ENCODE results near the gene FHL3.

The FHL3 gene

GRCh38 chr1:37995751-37996345 lies 9.5 kb downstream of the FHL3 start:
- Histone ChIP-seq H2AFZ (ENCODE audit: low read depth) (no peak overlapping the region), H3K4me2 (no peak overlapping the region), H3K9ac (no peak overlapping the region), H4K20me1 (ENCODE audit: insufficient read depth) (no peaks in the 10 kb centered on the region), H3K79me2 (ENCODE audit: insufficient read depth, low read depth) (no peaks in the 10 kb centered on the region), H3K4me3 (IDR thresholded peaks at IDR 0.05; ENCODE audit: insufficient read depth, low read depth, low read length) (no peak overlapping the region), H3K27me3 (ENCODE audit: insufficient read depth, low read depth) (no peaks in the 10 kb centered on the region), H3K27ac (no peak overlapping the region), H3K36me3 (ENCODE audit: insufficient read depth) (no peaks in the 10 kb centered on the region), H3K4me1 (ENCODE audit: low read depth, poor library complexity, severe bottlenecking) (peaks cover 13% of the 10 kb centered on the region)
- TF ChIP-seq, protein P1, sequence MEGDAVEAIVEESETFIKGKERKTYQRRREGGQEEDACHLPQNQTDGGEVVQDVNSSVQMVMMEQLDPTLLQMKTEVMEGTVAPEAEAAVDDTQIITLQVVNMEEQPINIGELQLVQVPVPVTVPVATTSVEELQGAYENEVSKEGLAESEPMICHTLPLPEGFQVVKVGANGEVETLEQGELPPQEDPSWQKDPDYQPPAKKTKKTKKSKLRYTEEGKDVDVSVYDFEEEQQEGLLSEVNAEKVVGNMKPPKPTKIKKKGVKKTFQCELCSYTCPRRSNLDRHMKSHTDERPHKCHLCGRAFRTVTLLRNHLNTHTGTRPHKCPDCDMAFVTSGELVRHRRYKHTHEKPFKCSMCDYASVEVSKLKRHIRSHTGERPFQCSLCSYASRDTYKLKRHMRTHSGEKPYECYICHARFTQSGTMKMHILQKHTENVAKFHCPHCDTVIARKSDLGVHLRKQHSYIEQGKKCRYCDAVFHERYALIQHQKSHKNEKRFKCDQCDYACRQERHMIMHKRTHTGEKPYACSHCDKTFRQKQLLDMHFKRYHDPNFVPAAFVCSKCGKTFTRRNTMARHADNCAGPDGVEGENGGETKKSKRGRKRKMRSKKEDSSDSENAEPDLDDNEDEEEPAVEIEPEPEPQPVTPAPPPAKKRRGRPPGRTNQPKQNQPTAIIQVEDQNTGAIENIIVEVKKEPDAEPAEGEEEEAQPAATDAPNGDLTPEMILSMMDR (conservative IDR thresholded peaks at IDR 0.05; ENCODE audit: low read depth, low read length) = no peak

DNA sequence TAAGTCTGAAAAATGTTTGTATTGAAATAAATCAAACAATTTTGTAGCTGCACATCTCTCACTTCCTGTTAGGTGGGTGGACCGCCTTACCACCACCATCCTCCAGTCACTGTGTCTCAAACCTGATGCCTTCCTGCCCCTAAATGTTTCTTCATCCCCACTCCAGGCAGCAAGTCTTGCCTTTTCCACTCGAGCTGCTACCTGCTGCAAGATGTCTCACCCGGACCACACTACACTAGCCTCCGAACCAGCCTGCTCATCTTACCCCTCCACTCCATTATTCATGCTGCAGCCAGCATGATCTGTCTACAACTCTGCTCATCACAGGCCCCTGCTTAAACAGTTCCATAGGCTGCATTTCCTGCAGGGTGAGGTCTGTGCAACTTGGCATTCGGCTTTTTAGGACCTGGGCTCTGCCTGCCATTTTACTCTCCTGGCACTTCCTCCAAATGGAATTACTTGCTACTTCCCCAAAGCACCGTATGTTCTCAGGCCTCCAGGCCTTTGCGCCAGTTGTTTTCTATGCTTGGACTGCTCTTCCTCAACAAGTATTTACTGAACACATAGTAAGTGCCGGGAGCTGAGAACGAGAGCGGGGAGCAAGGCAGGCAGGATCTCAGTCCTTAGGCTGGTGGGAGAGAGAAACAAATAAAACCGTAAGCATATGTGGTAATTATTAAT lies 10.3 kb downstream of the FHL3 start:
- no peaks in the 10 kb centered on the region for H3K27me3 ChIP-seq (ENCODE audit: insufficient read depth, low read depth)
- H3K4me1 ChIP-seq (ENCODE audit: low read depth, poor library complexity, severe bottlenecking) = peaks cover 7% of the 10 kb centered on the region
- TF ChIP-seq, protein P1 (conservative IDR thresholded peaks at IDR 0.05; ENCODE audit: low read depth, low read length) = no peak
- H2AFZ ChIP-seq (ENCODE audit: low read depth) = no peak overlapping the region
- no peaks in the 10 kb centered on the region for H4K20me1 ChIP-seq (ENCODE audit: insufficient read depth)
- no peak overlapping the region for H3K4me2 ChIP-seq
- no peaks in the 10 kb centered on the region for H3K79me2 ChIP-seq (ENCODE audit: insufficient read depth, low read depth)
- H3K4me3 ChIP-seq (IDR thresholded peaks at IDR 0.05; ENCODE audit: insufficient read depth, low read depth, low read length) = no peak overlapping the region
- H3K27ac ChIP-seq = no peak overlapping the region
- no peak overlapping the region for H3K9ac ChIP-seq
- no peaks in the 10 kb centered on the region for H3K36me3 ChIP-seq (ENCODE audit: insufficient read depth)

- peaks cover 25% of the 10 kb centered on the region for H3K79me2 ChIP-seq (ENCODE audit: insufficient read depth, low read depth)
- H3K27me3 ChIP-seq (ENCODE audit: insufficient read depth, low read depth) = no peaks in the 10 kb centered on the region
- H3K4me2 ChIP-seq = peak overlapping the region; percentile 49
- no peaks in the 10 kb centered on the region for H4K20me1 ChIP-seq (ENCODE audit: insufficient read depth)
- H3K27ac ChIP-seq = peak overlapping the region; percentile 37; the same call in 1 of the 2 replicates
- H3K36me3 ChIP-seq (ENCODE audit: insufficient read depth) = peaks cover 6% of the 10 kb centered on the region; the same call in 1 of the 2 replicates
- H3K9ac ChIP-seq = peak overlapping the region; percentile 56
- H3K4me1 ChIP-seq (ENCODE audit: low read depth, poor library complexity, severe bottlenecking) = peaks cover 18% of the 10 kb centered on the region
- peak overlapping the region; percentile 97 for H2AFZ ChIP-seq (ENCODE audit: low read depth)
- H3K4me3 ChIP-seq (IDR thresholded peaks at IDR 0.05; ENCODE audit: insufficient read depth, low read depth, low read length) = peak overlapping the region; percentile 88
- TF ChIP-seq, protein P1 (conservative IDR thresholded peaks at IDR 0.05; ENCODE audit: low read depth, low read length) = no peak
These were observed 15.9 kb downstream of the FHL3 start for GRCh38 chr1:37989361-37989930.

GRCh38 chr1:37987679-37988078 lies 17.6 kb downstream of the FHL3 start:
- no peak overlapping the region for H3K9ac ChIP-seq
- no peak overlapping the region for H3K4me3 ChIP-seq (IDR thresholded peaks at IDR 0.05; ENCODE audit: insufficient read depth, low read depth, low read length)
- no peak overlapping the region; the same call in 1 of the 2 replicates for H3K4me2 ChIP-seq
- TF ChIP-seq, protein P1 (conservative IDR thresholded peaks at IDR 0.05; ENCODE audit: low read depth, low read length) = no peak
- H3K27ac ChIP-seq = no peak overlapping the region
- peaks cover 25% of the 10 kb centered on the region for H3K79me2 ChIP-seq (ENCODE audit: insufficient read depth, low read depth)
- no peaks in the 10 kb centered on the region for H4K20me1 ChIP-seq (ENCODE audit: insufficient read depth)
- peaks cover 18% of the 10 kb centered on the region for H3K4me1 ChIP-seq (ENCODE audit: low read depth, poor library complexity, severe bottlenecking)
- H2AFZ ChIP-seq (ENCODE audit: low read depth) = no peak overlapping the region
- H3K27me3 ChIP-seq (ENCODE audit: insufficient read depth, low read depth) = no peaks in the 10 kb centered on the region
- peaks cover 6% of the 10 kb centered on the region; the same call in 1 of the 2 replicates for H3K36me3 ChIP-seq (ENCODE audit: insufficient read depth)

Data from KMS-11 (cell line).